HG02943 (cell line): Measurements from ENCODE around the gene SMARCC1.
"Not testable (repeated sequence)": the region's sequence is repeated elsewhere in the genome, so short reads cannot be mapped to it uniquely, and the experiment has no call there.

ENCODE experiments used
- ATAC-seq: cut with Tn5 transposase; IDR thresholded peaks from one replicate; pipeline ENCODE4 v1.9.1; 2021; ENCODE audit warnings: mild to moderate bottlenecking, low read depth, moderate library complexity; ENCODE audit not compliant: unreplicated experiment

The SMARCC1 gene

GRCh38 chr3:47781685-47782445, at the start of gene SMARCC1:
SMARCC1 (minus strand) TSS chr3:47781893; CDS start chr3:47781797, 96 bp downstream.
- peak; percentile 76 for ATAC-seq

DNA sequence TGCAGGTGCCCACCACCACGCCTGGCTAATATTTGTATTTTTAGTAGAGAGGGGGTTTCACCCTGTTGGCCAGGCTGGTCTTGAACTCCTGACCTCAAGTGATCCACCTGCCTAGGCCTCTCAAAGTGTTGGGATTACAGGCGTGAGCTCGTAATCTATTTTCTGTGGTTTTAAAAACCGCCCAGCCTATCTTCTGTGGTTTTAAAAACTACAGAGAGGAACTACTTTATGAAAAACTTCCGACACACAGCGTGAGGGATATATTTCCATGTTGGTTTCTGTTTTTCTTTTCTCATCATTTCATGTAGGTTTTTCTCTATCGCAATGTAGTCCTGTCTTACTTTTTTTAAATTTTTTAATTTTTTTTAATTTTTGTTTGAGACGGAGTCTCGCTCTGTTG, 47.8 kb upstream of the SMARCC1 start:
- ATAC-seq = not testable (repeated sequence)

- no peak for ATAC-seq
These were observed 43.9 kb upstream of the SMARCC1 start for GRCh38 chr3:47825590-47825989.

DNA sequence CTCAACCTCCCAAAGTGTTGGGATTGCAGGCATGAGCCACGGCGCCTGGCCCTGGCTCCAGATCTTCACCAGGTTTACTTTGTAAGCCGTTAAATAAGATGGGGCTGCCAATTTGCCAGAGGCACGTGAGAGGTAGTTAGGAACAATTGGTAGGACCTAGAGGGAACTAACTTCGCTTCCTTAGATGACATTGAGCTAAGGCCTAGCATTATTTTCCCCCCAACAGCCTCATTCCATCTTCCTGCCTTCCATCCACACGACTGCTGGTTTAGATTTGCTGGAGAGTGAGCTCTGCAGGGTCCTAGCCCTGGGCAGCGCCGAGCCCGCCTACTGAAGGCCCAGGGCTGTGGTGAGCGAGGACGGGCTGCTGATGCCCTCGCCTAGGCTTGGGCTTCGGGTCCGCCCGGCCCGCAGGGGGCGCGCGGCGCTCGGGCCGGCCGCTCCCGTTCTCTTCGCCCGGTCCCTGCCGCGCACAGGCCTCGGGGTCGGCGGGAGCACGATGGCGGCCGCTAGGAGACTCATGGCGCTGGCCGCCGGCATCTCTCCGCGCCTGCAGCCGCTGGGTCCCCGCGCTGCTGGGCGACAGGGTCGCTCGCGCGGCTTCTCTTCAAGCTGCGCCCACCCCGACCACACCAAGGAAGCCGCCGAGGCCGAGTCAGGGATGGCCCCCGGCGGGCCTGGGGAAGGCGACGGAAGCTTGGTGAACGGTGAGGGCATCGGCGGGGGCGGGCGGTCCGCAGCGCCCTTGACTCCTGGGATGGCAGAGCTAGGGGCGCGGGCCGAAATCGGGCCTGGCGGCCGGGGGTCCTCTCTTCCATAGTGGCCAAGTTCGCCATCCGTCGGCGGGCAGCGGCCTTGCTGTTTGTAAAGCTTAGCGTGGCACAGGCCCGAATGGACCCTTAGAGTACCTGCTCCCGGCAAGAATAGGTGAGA, 43.1 kb upstream of the SMARCC1 start:
- ATAC-seq = peak; percentile 77

DNA sequence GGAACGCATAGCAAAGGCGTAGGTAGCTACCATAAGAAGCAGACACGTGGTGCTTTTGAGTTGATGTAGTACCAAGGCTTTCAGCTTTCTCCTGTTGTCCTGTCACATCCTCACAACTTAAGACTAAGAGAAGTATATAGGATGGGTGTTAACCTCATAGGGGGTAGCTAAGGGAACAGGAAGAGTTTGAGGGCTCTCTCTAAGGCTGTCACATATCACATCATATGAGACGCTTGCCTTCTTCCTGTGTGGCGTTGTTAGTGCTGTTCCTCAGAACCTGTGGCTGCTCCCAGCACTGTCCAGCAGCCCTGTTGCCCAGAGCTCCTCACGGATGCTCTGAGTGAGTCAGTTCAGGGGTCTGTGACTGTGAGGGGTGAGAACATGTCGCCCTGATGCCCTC, 35.9 kb upstream of the SMARCC1 start:
- no peak for ATAC-seq

GRCh38 chr3:47813551-47814177, 32.0 kb upstream of the SMARCC1 start:
- no peak for ATAC-seq

DNA sequence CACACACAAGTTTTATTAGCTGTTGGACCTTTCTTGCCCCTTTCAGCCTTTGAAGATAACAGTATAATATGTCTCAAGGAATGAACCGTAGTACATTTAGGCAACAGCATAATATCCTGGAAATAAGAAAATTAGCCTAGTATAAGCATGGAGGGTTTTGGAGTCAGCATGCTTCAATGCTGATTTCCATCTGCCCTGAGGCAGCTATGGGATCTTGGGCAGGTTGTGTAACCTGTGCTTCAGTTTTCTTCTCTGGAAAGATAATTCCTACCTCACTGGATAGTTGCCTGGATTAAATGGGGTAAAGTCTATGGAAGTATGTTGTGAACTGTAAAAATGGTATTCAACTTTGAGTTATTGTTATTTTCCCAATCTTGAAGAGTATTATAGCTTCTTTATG, 22.9 kb upstream of the SMARCC1 start:
- no peak for ATAC-seq

- ATAC-seq = no peak
These were observed 21.9 kb upstream of the SMARCC1 start for GRCh38 chr3:47803480-47804025.

GRCh38 chr3:47802734-47803479, 21.2 kb upstream of the SMARCC1 start, which contains the start of gene DHX30:
DHX30 (plus strand) TSS chr3:47803138; CDS start chr3:47810684, 7,546 bp downstream.
- peak; percentile 64 for ATAC-seq

- ATAC-seq = no peak
These were observed 18.0 kb upstream of the SMARCC1 start for GRCh38 chr3:47799733-47800132.

DNA sequence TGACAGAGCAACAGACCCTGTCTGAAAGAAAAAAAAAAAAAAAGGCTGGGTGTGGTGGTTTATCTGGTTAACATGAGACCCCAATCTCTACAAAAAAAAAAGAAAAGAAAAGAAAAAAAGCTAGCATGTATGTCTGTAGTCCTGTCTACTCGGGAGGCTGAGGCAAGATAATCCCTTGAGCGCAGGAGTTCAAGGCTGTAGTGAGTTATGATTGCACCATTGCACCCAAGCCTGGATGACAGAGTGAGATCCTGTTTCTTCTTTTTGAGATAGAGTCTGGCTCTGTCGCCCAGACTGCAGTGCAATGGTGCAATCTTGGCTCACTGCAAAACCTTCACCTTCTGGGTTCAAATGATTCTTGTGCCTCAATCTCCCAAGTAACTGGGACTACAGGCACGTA, 12.9 kb upstream of the SMARCC1 start:
- ATAC-seq = no peak

DNA sequence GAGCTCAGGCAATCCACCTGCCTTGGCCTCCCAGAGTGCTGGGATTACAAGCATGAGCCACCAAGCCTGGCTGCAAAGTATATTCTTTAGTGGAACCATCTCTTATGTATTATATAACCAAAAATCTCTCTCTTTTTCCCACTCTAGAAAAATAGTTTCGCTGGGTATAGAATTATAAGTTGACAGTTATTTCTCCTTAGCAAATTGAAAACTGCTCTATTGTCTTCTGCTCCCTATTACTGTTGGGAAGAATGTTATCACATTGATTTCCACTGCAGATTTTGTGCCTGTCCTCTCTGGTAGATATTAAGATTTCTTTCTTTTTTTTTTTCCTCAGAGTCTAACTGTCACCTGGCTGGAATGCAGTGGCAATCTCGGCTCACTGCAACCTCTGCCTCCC, 11.0 kb upstream of the SMARCC1 start:
- ATAC-seq = no peak

- no peak for ATAC-seq
These were observed 9.6 kb upstream of the SMARCC1 start for GRCh38 chr3:47791193-47791855.

- no peak for ATAC-seq
These were observed 2.0 kb upstream of the SMARCC1 start for GRCh38 chr3:47783673-47784072.

DNA sequence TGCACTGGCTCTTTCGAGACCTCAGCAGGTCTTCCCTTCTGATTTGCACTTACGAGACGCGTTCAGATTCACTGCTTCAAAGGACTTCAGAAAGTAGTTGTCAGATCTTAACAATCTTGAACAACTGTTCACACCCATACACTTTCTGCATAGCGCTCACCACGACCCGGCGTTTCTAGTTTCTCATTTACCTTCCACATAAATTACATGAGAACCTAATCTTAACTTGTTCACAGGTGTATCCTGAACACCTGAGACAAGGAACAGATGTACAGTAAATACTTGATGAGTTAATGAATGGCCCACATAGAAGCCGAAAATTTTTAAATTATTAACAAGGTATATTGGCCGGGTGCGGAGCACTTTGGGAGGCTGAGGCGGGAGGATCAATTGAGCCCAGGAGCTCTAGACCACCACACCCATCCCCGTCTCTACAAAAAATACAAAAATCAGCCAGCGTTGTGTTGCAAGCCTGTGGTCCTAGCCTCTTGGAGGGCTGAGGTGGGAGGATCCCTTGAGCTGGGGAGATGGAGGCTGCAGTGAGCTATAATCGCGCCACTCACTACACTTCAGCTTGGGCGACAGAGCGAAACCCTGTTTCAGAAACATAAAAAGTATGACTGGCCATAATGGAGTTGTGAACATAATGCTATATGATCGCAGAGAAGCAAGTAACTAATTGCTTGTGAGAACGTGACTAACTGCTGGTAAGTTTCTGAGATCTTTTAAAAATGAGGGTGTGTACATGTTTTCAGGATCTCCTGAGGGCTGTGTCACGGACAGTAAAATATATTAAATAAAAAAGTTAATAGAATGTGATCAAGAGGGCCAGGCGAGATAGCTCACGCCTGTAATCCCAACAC, 984 bp upstream of the SMARCC1 start:
- peak; percentile 16 for ATAC-seq

GRCh38 chr3:47780741-47781684, 680 bp downstream of the SMARCC1 start:
- ATAC-seq = peak; percentile 31

- no peak for ATAC-seq
These were observed 2.9 kb downstream of the SMARCC1 start for GRCh38 chr3:47778746-47779145.
